ENCODE data around the gene FHIT.
A peak's percentile ranks its signal among the peaks of the same experiment; 100 is the strongest.

The FHIT gene

DNA sequence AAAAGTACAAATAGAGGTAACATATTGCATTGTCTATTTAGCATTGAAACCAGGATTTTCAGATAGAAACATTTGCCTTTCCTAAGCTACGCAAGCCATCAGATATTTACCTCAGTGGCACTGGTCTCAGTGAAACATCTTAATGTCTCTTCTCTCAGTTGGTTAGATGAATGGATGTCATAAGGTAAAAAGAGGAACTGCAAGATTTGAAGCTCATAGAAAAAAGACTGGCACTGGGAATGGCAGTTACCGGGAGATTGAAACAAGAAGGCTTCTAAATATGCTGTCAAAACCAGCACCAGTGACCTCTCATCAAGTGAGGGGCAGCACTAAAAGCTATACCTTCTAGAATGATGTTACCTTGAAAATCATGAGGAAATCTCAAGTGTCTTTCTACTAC, 486.4 kb downstream of the FHIT start:
- no peak for DNase-seq (ENCODE audit: low read depth)

GRCh38 chr3:60760145-60760544, 491.1 kb downstream of the FHIT start:
- DNase-seq (ENCODE audit: low read depth) = no peak

DNA sequence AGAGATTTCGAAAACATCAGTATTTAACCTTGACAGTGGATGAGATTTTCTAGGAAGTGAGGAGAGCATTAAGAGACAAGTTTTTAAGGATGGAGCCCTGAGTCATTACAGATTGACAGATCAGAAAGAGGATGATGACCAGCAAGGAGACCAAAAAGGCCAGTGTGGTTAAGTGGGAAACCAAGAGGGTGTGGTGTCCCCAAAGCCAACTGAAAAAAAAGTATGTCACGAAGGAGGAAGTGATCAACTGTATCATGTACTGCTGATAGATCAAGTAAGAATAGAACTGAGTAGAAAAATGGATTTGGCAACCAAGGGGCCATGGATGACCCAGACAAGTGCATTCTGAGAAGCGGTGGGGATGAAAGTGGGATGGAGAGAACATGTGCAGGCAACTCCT, 491.8 kb downstream of the FHIT start:
- no peak for DNase-seq (ENCODE audit: low read depth)

DNA sequence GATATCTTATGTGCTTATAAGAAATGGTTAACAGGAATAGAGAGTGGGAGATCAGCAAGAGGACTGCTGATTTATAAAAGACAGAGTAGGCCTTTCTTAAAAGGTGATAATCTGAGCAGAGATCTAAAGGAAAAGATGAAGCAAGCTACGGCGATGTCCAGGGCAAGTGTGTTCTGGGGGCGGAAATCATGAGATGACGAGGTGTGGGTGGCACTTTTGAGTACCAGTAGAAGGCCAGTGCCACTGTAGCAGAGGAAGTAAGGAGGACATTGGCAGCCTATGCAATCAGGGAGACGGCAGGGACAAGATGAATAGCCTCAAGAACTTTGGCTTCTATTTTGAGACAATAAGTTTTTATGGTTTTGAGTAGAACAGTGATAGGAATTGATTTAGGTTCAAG, 492.4 kb downstream of the FHIT start:
- DNase-seq (ENCODE audit: low read depth) = no peak

DNA sequence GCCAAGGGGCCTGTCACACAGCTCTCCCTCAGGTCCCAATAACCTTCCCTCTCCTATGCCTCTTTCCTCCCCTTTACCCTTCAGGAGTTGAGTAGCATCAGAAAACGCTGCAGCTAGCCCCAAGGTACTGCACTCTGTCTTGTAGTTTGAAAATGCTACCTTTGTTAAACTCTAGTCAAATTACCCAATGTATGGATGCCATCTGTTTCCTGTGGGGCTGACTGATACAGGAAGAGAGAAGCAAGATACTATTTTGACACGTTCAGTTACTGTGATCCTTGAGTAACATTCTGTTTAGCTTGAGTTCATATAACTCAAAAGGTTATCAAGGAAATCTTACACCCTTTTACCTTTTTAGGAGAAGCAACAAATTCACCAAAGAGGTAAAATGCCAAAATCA, 493.1 kb downstream of the FHIT start:
- DNase-seq (ENCODE audit: low read depth) = no peak

DNA sequence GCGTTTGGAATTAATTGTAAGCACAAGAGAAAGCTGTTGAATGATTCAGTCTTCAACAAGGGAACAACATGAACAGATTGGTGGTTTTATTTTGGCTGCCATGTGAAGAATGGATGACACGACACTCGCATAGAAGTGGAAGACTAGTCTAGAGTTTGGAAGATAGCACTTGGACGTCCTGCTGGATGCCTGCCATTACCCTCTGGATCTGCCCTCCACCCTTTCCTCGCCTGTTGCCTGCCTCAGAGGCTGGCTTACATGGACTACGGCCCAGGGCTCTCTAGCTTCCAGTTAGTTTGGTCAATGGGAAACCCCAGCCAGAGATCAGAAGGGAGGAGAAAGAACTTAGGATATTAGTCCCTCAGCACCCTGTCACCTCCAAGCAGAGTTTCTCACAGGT, 493.5 kb downstream of the FHIT start:
- DNase-seq (ENCODE audit: low read depth) = no peak

- no peak for DNase-seq (ENCODE audit: low read depth)
These were observed 494.8 kb downstream of the FHIT start for GRCh38 chr3:60756241-60757030.

DNA sequence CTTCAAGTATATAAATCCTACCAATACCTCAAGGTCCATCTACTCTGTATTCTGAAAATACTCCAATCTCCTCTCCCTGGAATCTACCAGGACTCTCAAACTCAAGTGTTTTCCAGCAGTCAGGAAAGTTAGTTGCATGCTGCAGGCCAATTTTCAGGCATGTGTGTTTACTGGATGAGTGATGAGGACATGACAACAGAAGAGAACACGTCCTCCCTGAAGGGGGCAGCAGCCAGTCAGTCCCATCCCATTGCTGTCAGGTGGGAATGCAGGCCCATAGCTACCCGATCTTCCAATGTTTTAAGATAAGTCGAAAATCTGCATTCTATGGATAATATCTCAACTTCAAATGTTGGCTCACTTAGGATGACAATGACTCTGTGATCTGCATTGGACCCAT, 496.2 kb downstream of the FHIT start:
- no peak for DNase-seq (ENCODE audit: low read depth)

DNA sequence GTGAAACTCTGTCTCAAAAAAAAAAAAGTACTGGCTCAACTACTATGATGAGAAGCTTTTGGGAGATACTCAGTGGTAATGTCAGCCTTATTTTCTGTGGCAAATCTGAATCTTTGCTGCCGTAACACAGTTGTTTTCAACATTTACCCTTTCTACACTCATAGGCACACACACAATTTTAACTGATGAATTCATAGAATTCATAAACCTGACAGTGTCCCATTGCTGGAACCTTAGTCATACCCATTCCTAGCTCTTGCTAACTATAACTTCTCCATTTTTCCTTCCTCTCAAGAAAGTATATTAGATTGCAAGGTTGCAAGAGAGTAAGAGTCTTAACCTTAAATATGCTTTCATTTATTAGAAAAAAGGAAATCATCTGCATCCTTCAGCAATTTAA, 496.6 kb downstream of the FHIT start:
- no peak for DNase-seq (ENCODE audit: low read depth)

GRCh38 chr3:60752809-60753208, 498.4 kb downstream of the FHIT start:
- DNase-seq (ENCODE audit: low read depth) = no peak

DNA sequence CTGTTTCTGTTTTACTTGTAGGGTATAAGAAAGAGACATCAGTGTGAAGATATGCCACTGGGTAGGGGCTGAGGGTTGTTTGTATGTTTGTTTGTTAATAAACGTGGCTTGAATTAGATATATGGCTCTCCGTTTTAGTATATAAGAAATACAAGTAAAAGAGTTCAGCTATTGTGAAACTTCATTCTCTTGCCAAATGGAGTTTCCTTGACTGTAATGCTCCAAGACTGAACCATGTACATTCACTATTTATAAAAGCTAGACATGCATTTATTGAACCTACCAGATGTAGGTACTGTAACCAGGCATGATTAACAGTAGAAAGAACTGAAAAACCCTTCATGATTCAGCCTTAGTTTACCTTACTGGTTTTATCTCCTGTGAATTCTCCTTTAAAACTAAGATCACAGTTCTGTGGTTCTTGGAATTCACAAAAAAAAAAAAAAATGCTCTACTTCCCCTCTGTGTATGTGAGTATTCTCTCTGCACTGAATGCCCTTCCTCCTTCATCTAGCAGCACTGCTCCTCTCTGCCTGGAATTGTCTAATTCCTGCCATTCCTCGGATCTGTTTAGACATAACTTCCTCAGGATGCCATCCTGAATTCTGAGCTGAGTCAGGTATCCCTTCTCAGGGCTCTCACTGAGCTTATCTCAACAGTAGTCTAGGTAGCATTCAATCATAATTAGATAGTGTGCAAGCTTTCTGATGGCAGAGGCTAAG, 504.4 kb downstream of the FHIT start:
- no peak for DNase-seq (ENCODE audit: low read depth)

DNA sequence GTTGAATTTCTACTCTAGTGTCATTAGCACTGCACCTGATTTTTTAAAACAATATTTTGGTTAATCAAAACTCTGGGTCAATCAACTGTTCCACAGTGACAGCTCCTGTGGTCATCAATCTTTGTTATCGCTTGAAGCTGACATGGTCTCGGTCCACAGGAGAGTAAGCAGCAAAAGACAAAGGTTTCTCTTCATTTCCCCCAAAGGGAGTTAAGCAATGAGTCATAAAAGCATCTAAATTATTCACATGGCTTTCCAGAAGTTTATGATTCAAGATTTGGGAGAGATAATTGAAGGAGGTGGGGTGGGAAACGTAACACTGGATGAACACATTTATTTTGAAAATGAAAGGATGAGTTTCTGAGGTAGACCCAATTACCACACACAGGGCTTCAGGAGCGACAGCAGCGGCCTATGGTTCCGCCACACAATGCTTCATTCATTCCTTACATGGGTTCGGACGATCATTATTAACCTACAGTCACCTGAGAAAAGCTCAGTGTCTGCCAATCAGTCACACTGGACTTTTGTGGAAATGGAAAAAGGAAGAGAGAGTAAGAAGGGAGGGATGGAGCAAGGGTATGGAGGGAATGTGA, 505.1 kb downstream of the FHIT start:
- DNase-seq (ENCODE audit: low read depth) = no peak

DNA sequence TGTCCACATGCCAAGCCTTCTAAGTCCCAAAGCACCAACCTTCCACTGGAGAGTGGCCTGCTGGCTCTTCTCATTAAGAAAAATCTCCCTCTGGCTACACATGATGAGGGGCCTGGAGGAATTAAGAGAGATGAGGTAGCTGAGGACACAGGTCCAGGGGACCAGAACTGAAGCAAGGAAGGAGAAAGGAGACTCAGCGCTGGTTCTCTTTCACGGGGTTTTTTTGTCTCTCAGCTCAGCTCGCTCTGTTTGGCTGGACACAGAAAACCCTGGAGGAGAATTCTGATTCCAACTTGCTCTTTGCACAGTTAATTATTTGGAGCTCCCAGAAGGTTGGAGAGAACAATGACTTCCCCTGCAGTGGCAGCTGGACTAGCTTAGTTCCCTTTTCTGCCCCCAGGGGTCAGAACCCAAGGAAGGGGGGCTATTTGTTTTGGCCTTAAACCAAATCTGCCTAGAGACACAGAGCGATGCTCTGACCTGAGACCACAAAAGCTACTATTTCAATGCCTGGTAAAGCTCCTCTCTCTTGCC, 507.6 kb downstream of the FHIT start:
- DNase-seq (ENCODE audit: low read depth) = no peak

- peak; percentile 30 for DNase-seq (ENCODE audit: low read depth)
These were observed 508.6 kb downstream of the FHIT start for GRCh38 chr3:60742606-60743145.

GRCh38 chr3:60737633-60738399, 513.4 kb downstream of the FHIT start:
- no peak for DNase-seq (ENCODE audit: low read depth)

- no peak for DNase-seq (ENCODE audit: low read depth)
These were observed 520.9 kb downstream of the FHIT start for GRCh38 chr3:60730371-60730770.

- no peak for DNase-seq (ENCODE audit: low read depth)
These were observed 522.2 kb downstream of the FHIT start for GRCh38 chr3:60729056-60729455.

DNA sequence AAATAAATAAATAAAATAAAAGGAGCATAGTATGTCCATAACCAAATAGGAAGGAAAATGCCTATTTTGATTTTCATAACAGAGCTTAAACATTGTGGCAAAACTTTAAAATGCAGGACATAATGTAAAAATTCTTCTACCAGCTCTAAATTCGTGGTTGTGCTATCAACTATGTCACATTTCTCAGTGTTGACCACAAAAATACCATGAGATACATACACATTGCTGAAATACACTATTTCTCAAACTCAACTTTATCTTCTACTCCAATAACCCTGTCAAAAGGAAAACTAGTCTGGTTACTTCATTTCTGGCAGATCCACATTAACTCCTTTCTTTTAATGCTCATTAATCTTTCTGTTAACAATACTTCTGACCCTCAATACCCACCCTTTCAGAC, 523.2 kb downstream of the FHIT start:
- no peak for DNase-seq (ENCODE audit: low read depth)

GRCh38 chr3:60720736-60721135, 530.5 kb downstream of the FHIT start:
- no peak for DNase-seq (ENCODE audit: low read depth)

- DNase-seq (ENCODE audit: low read depth) = no peak
These were observed 534.7 kb downstream of the FHIT start for GRCh38 chr3:60716573-60716972.

DNA sequence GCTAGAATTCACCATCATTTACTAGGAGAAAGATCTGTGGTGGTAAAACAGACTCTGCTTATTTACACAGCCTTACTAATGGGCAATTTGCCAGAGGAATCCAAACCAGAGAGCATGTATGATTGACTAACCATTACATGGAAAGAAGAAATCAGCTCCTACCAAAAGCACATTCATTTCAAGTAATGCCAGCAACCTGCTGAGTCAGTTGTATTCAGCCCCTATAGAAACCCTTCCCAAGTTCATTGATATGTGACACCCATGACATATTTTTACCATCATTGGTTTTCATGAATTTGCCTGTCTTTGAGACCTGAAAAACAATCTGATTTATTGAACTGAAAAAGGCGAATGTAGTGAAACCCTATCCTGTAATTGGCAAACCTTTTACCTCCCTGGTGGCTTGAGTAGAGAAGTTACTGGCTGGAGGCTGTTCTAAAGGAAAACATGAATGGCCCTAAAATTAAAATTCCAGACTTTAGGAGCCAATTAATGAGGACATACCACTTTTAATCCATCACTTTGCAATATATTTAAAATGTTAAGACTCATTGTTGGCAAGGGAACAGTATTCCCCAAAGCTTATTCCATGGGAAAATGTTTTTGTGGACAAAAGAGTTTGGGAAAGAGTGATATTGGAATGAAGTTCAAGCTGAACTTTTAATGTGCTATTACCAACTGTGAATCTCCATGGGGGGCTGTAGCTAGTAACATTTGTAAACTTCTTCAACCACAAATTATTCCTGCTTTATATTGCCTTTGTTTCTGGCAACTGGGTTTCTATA, 542.9 kb downstream of the FHIT start:
- DNase-seq (ENCODE audit: low read depth) = peak; percentile 11

Data from HS-27A (cell line).